Trophoblast cell (in vitro differentiated cells and primary cell): ENCODE measurements around the gene PNPO.
"Not testable (repeated sequence)": the region's sequence is repeated elsewhere in the genome, so short reads cannot be mapped to it uniquely, and the experiment has no call there.

Source experiments
- DNase-seq, 2 donors: peaks; one replicate each; pipeline ENCODE4 v3.0.0-alpha.2; 2016
- H2AFZ ChIP-seq: 2 replicates; pipeline ENCODE4 v1.6.1; 2013; ENCODE audit warnings: low read length, moderate library complexity, mild to moderate bottlenecking; ENCODE audit not compliant: insufficient read depth, poor library complexity
- H2AK5ac ChIP-seq: 2 replicates; pipeline ENCODE4 v1.6.1; 2013; ENCODE audit warnings: mild to moderate bottlenecking, low read length
- H2BK120ac ChIP-seq: 2 replicates; pipeline ENCODE4 v1.6.1; 2013; ENCODE audit warnings: low read length, mild to moderate bottlenecking, moderate library complexity; ENCODE audit not compliant: insufficient read depth, poor library complexity
- H2BK12ac ChIP-seq: 2 replicates; pipeline ENCODE4 v1.6.1; 2013; ENCODE audit warnings: mild to moderate bottlenecking, low read length, moderate library complexity
- H2BK5ac ChIP-seq: 2 replicates; pipeline ENCODE4 v1.6.1; 2013; ENCODE audit warnings: low read length, low read depth, moderate library complexity, mild to moderate bottlenecking; ENCODE audit not compliant: poor library complexity
- H3K14ac ChIP-seq: 2 replicates; pipeline ENCODE4 v1.6.1; 2013; ENCODE audit warnings: mild to moderate bottlenecking, low read length
- H3K18ac ChIP-seq: 2 replicates; pipeline ENCODE4 v1.6.1; 2013; ENCODE audit warnings: mild to moderate bottlenecking, low read length
- H3K23ac ChIP-seq: 2 replicates; pipeline ENCODE4 v1.6.1; 2013; ENCODE audit warnings: low read length
- H3K27ac ChIP-seq: 2 replicates; pipeline ENCODE4 v1.5.1; 2013; ENCODE audit warnings: low read depth, mild to moderate bottlenecking, inconsistent platforms, low read length, moderate library complexity
- H3K27me3 ChIP-seq: 2 replicates; pipeline ENCODE4 v1.6.1; 2013; ENCODE audit warnings: inconsistent platforms, mild to moderate bottlenecking, low read length, moderate library complexity; ENCODE audit not compliant: insufficient read depth
- H3K36me3 ChIP-seq, 2 experiments: 1 replicate in 1 of 2; 2 replicates in 1 of 2; pipeline ENCODE4 v1.6.1; 2013; ENCODE audit warnings: low read length in 2 of 2, mild to moderate bottlenecking in 2 of 2, moderate library complexity in 1 of 2; ENCODE audit not compliant: insufficient read depth in 2 of 2, control insufficient read depth in 1 of 2
- H3K4ac ChIP-seq: 2 replicates; pipeline ENCODE4 v1.6.1; 2013; ENCODE audit warnings: low read depth, mild to moderate bottlenecking, low read length, moderate library complexity
- H3K4me1 ChIP-seq, 2 experiments: 1 replicate in 1 of 2; 2 replicates in 1 of 2; pipeline ENCODE4 v1.6.1; 2013; ENCODE audit warnings: low read length in 2 of 2, mild to moderate bottlenecking in 2 of 2, moderate library complexity in 1 of 2; ENCODE audit not compliant: insufficient read depth in 2 of 2, control insufficient read depth in 1 of 2
- H3K4me2 ChIP-seq: 2 replicates; pipeline ENCODE4 v1.6.1; 2013; ENCODE audit warnings: inconsistent platforms, mild to moderate bottlenecking, low read length, moderate library complexity
- H3K4me3 ChIP-seq: 2 replicates; pipeline ENCODE4 v1.5.1; 2013; ENCODE audit warnings: mild to moderate bottlenecking, low read depth, low read length, inconsistent platforms
- H3K79me1 ChIP-seq: one replicate; pipeline ENCODE4 v1.6.1; 2013; ENCODE audit warnings: low read length
- H3K79me2 ChIP-seq: 2 replicates; pipeline ENCODE4 v1.6.1; 2013; ENCODE audit warnings: low read length, mild to moderate bottlenecking; ENCODE audit not compliant: control insufficient read depth, insufficient read depth, poor library complexity
- H3K9ac ChIP-seq: 2 replicates; pipeline ENCODE4 v1.6.1; 2013; ENCODE audit warnings: mild to moderate bottlenecking, low read length
- H3K9me3 ChIP-seq: 2 replicates; pipeline ENCODE4 v1.6.1; 2013; ENCODE audit warnings: low read depth, mild to moderate bottlenecking, control low read depth, inconsistent platforms, low read length; ENCODE audit not compliant: insufficient read depth
- H4K12ac ChIP-seq: 2 replicates; pipeline ENCODE4 v1.6.1; 2013; ENCODE audit warnings: low read depth, mild to moderate bottlenecking, low read length, moderate library complexity
- H4K8ac ChIP-seq: 2 replicates; pipeline ENCODE4 v1.6.1; 2013; ENCODE audit warnings: low read depth, mild to moderate bottlenecking, low read length, moderate library complexity
- H4K91ac ChIP-seq: one replicate; pipeline ENCODE4 v1.6.1; 2013; ENCODE audit warnings: low read depth, mild to moderate bottlenecking, low read length, moderate library complexity
- WGBS: extraction: QIAGEN DNeasy Blood & Tissue Kit; methylation state at CpG from one replicate; pipeline ENCODE4 v1.1.7; 2013; ENCODE audit warnings: missing lambda C conversion rate; ENCODE audit not compliant: insufficient read length, insufficient coverage; ENCODE audit errors: extremely low coverage; 5-methylcytosine and 5-hydroxymethylcytosine counted together

PNPO gene

GRCh38 chr17:47934856-47935255 is 6.5 kb upstream of the PNPO start:
- Histone ChIP-seq H4K8ac (no peak overlapping the region), H3K4ac (no peak overlapping the region), H3K4me2 (no peak overlapping the region), H3K27me3 (no peaks in the 10 kb centered on the region), H3K27ac (no peak overlapping the region), H2BK12ac (no peak overlapping the region), H4K91ac (no peak overlapping the region), H3K18ac (no peak overlapping the region), H2BK5ac (no peak overlapping the region), H3K23ac (no peak overlapping the region), H3K36me3 (peaks cover 0 to 2% of the 10 kb centered on the region in 2 experiments), H3K14ac (no peak overlapping the region), H2AK5ac (no peak overlapping the region), H4K12ac (no peak overlapping the region), H3K4me1 (no peaks in the 10 kb centered on the region), H2AFZ (no peak overlapping the region), H3K9me3 (peaks cover 3% of the 10 kb centered on the region), H2BK120ac (no peak overlapping the region), H3K79me1 (no peaks in the 10 kb centered on the region), H3K4me3 (no peak overlapping the region), H3K9ac (no peak overlapping the region), H3K79me2 (no peaks in the 10 kb centered on the region)
- WGBS: no CpG with 5 or more reads among the region's 1 CpG
- DNase-seq: no peak

- no CpG with 5 or more reads among the region's 3 CpGs for WGBS
Observed at GRCh38 chr17:47935468-47935867, 5.9 kb upstream of the PNPO start.

GRCh38 chr17:47935961-47936360 is 5.4 kb upstream of the PNPO start:
- Histone ChIP-seq H3K14ac (no peak overlapping the region), H4K8ac (no peak overlapping the region), H2BK120ac (no peak overlapping the region), H3K79me2 (no peaks in the 10 kb centered on the region), H3K23ac (no peak overlapping the region), H2AFZ (no peak overlapping the region), H3K4me1 (no peaks in the 10 kb centered on the region), H3K4ac (no peak overlapping the region), H3K27me3 (no peaks in the 10 kb centered on the region), H3K27ac (no peak overlapping the region), H4K91ac (no peak overlapping the region), H3K4me2 (no peak overlapping the region), H3K36me3 (no peaks in the 10 kb centered on the region), H2BK5ac (no peak overlapping the region), H3K4me3 (no peak overlapping the region), H4K12ac (no peak overlapping the region), H3K79me1 (no peaks in the 10 kb centered on the region), H2BK12ac (no peak overlapping the region), H2AK5ac (no peak overlapping the region), H3K18ac (no peak overlapping the region), H3K9me3 (peaks cover 3% of the 10 kb centered on the region), H3K9ac (no peak overlapping the region)
- DNase-seq: no peak
- no CpG with 5 or more reads among the region's 5 CpGs for whole genome bisulfite sequencing

More at GRCh38 chr17:47935468-47935867, 5.9 kb upstream of the PNPO start:
- H4K8ac ChIP-seq, H2BK5ac ChIP-seq, H3K14ac ChIP-seq, H4K12ac ChIP-seq, H3K36me3 ChIP-seq, H3K4ac ChIP-seq, H2AFZ ChIP-seq, H3K4me3 ChIP-seq, H3K4me1 ChIP-seq, H3K9ac ChIP-seq, DNase-seq, H3K9me3 ChIP-seq, H4K91ac ChIP-seq, H2BK120ac ChIP-seq, H3K4me2 ChIP-seq, H3K27me3 ChIP-seq, H3K79me2 ChIP-seq, H3K18ac ChIP-seq, H3K27ac ChIP-seq, H2BK12ac ChIP-seq, H3K79me1 ChIP-seq, H2AK5ac ChIP-seq, H3K23ac ChIP-seq: not testable (repeated sequence)

- H3K9me3 ChIP-seq: peaks cover 3% of the 10 kb centered on the region
- H3K4me2 ChIP-seq: no peak overlapping the region
- H4K8ac ChIP-seq: no peak overlapping the region
- no peak overlapping the region for H2AFZ ChIP-seq
- H3K4ac ChIP-seq: no peak overlapping the region
- H2BK12ac ChIP-seq: no peak overlapping the region
- no peak overlapping the region for H3K18ac ChIP-seq
- no peaks in the 10 kb centered on the region for H3K79me2 ChIP-seq
- no peak overlapping the region for H2BK5ac ChIP-seq
- no peaks in the 10 kb centered on the region for H3K36me3 ChIP-seq
- no peak overlapping the region for H4K91ac ChIP-seq
- no peak overlapping the region for H2BK120ac ChIP-seq
- DNase-seq: no peak
- H2AK5ac ChIP-seq: no peak overlapping the region
- H3K4me3 ChIP-seq: no peak overlapping the region
- H3K4me1 ChIP-seq: peaks cover 0 to 8% of the 10 kb centered on the region in 2 experiments
- WGBS: no CpG with 5 or more reads among the region's 5 CpGs
- no peak overlapping the region for H3K9ac ChIP-seq
- no peaks in the 10 kb centered on the region for H3K27me3 ChIP-seq
- no peak overlapping the region for H4K12ac ChIP-seq
- peaks cover 3% of the 10 kb centered on the region for H3K79me1 ChIP-seq
- H3K27ac ChIP-seq: no peak overlapping the region
- no peak overlapping the region for H3K23ac ChIP-seq
- H3K14ac ChIP-seq: no peak overlapping the region
Observed at GRCh38 chr17:47937941-47938340, 3.4 kb upstream of the PNPO start.
